GM23338 (cell line): ENCODE results near the gene RAB3A. TPM values are rescaled to one million over a fixed set of nuclear protein-coding genes. Genes with fewer than 3 reads are reported as not detected.

Experiments
- ATAC-seq: fragments of 200-7000 bp; cut with Tn5 transposase; 3 replicates; pipeline ENCODE4 v1.9.1; 2020
- DNase-seq: peaks from one replicate; pipeline ENCODE4 v3.0.0-alpha.2; 2015; ENCODE audit warnings: low spot score
- H2AFZ ChIP-seq: fragments of 200-600 bp; sonication (generic); 2 replicates; pipeline ENCODE4 v1.8.0; 2016; ENCODE audit warnings: antibody characterized with exemption, mild to moderate bottlenecking, moderate library complexity
- H3F3A ChIP-seq: fragments of 200-600 bp; sonication (generic); replicated peaks from 2 replicates; pipeline ENCODE4 v1.8.0; 2017; ENCODE audit warnings: antibody characterized with exemption, mixed run types, low read depth
- H3K27ac ChIP-seq: fragments of 200-600 bp; sonication (generic); 2 replicates; pipeline ENCODE4 v1.6.1; 2016; ENCODE audit warnings: low read depth
- H3K27me3 ChIP-seq: fragments of 200-600 bp; sonication (generic); 2 replicates; pipeline ENCODE4 v1.8.0; 2016; ENCODE audit warnings: mild to moderate bottlenecking, mixed run types, moderate library complexity; ENCODE audit not compliant: insufficient read depth
- H3K36me3 ChIP-seq: fragments of 200-600 bp; sonication (generic); 2 replicates; pipeline ENCODE4 v1.8.0; 2016; ENCODE audit warnings: mild to moderate bottlenecking; ENCODE audit not compliant: insufficient read depth
- H3K4me1 ChIP-seq: fragments of 200-600 bp; sonication (generic); 2 replicates; pipeline ENCODE4 v1.8.0; 2016; ENCODE audit warnings: mild to moderate bottlenecking, moderate library complexity; ENCODE audit not compliant: insufficient read depth
- H3K4me2 ChIP-seq: fragments of 200-600 bp; sonication (generic); 2 replicates; pipeline ENCODE4 v1.7.1; 2017; ENCODE audit warnings: mixed run types
- H3K4me3 ChIP-seq: fragments of 200-600 bp; sonication (generic); 2 replicates; pipeline ENCODE4 v1.6.1; 2016; ENCODE audit warnings: mixed run types
- H3K79me2 ChIP-seq: fragments of 200-600 bp; sonication (generic); replicated peaks from 2 replicates; pipeline ENCODE4 v1.8.0; 2017; ENCODE audit warnings: mild to moderate bottlenecking; ENCODE audit not compliant: insufficient read depth
- H3K9me2 ChIP-seq: fragments of 200-600 bp; sonication (generic); 2 replicates; pipeline ENCODE4 v1.8.0; 2017; ENCODE audit not compliant: insufficient read depth
- H4K20me1 ChIP-seq: fragments of 200-600 bp; sonication (generic); replicated peaks from 2 replicates; pipeline ENCODE4 v1.8.0; 2017; ENCODE audit warnings: mild to moderate bottlenecking; ENCODE audit not compliant: insufficient read depth
- H3K27ac Mint-ChIP-seq: 2 replicates; pipeline ENCODE4 v1.8.0; 2020; ENCODE audit warnings: inconsistent platforms, mild to moderate bottlenecking, moderate library complexity, mixed read lengths
- H3K27me3 Mint-ChIP-seq: 3 replicates; pipeline ENCODE4 v1.8.0; 2022; ENCODE audit warnings: low read depth, mild to moderate bottlenecking, moderate library complexity, mixed read lengths, inconsistent platforms; ENCODE audit not compliant: insufficient read depth, poor library complexity
- H3K36me3 Mint-ChIP-seq: 3 replicates; pipeline ENCODE4 v1.8.0; 2021; ENCODE audit warnings: low read depth, mild to moderate bottlenecking, inconsistent platforms, moderate library complexity, mixed read lengths
- H3K4me1 Mint-ChIP-seq: 3 replicates; pipeline ENCODE4 v1.8.0; 2020; ENCODE audit warnings: mild to moderate bottlenecking, inconsistent platforms, mixed read lengths
- H3K4me3 Mint-ChIP-seq: 3 replicates; pipeline ENCODE4 v1.8.0; 2021; ENCODE audit warnings: moderate library complexity, mild to moderate bottlenecking, inconsistent platforms, mixed read lengths
- H3K9me3 Mint-ChIP-seq: 3 replicates; pipeline ENCODE4 v1.8.0; 2020; ENCODE audit warnings: moderate library complexity, mild to moderate bottlenecking, inconsistent platforms, mixed read lengths
- CREB1 ChIP-seq: fragments of 250-450 bp; sonication (Bioruptor Pico); IDR thresholded peaks from 2 replicates; pipeline ENCODE4 v1.5.0; 2020; ENCODE audit warnings: low read depth, mild to moderate bottlenecking, moderate library complexity
- EZH2 ChIP-seq: fragments of 200-600 bp; sonication (generic); IDR thresholded peaks from one replicate; pipeline ENCODE4 v1.8.0; 2017; ENCODE audit warnings: antibody characterized with exemption, mild to moderate bottlenecking, low read depth; ENCODE audit not compliant: unreplicated experiment
- EZH2phosphoT487 ChIP-seq: fragments of 200-600 bp; sonication (generic); IDR thresholded peaks from one replicate; pipeline ENCODE4 v1.8.1; 2018; ENCODE audit warnings: antibody characterized with exemption; ENCODE audit not compliant: unreplicated experiment
- JUNB ChIP-seq: IDR thresholded peaks from one replicate; pipeline ENCODE4 v1.6.1; 2016; ENCODE audit warnings: antibody characterized with exemption; ENCODE audit not compliant: unreplicated experiment
- NANOG ChIP-seq: IDR thresholded peaks from 2 replicates; pipeline ENCODE4 v1.6.1; 2016; ENCODE audit warnings: antibody characterized with exemption, borderline replicate concordance
- POLR2AphosphoS5 ChIP-seq: IDR thresholded peaks from 2 replicates; pipeline ENCODE4 v1.6.1; 2016; ENCODE audit warnings: antibody characterized with exemption, low read depth
- STAT1 ChIP-seq: IDR thresholded peaks from one replicate; pipeline ENCODE4 v1.6.1; 2016; ENCODE audit warnings: antibody characterized with exemption; ENCODE audit not compliant: unreplicated experiment
- ZNF114 ChIP-seq: fragments of 250-450 bp; sonication (Bioruptor Pico); IDR thresholded peaks from 2 replicates; pipeline ENCODE4 v1.5.0; 2020; ENCODE audit warnings: mild to moderate bottlenecking, moderate library complexity
- ZNF331 ChIP-seq: fragments of 250-450 bp; sonication (Bioruptor Pico); IDR thresholded peaks from 2 replicates; pipeline ENCODE4 v1.5.0; 2020; ENCODE audit warnings: low read depth, mild to moderate bottlenecking, moderate library complexity
- polyA plus RNA-seq: library from polyadenylated mRNA; unstranded; fragments of >200 nt; fragmentation: Nextera tagmentation; extraction: Ambion mirVana; gene quantifications from 2 replicates; pipeline ENCODE4 v1.2.1, GENCODE V29; 2016
- total RNA-seq: library from RNA; depleted of rRNA; stranded (reverse); fragments of >200 nt; shearing (Covaris generic); gene quantifications from 2 replicates; pipeline ENCODE4 v1.2.3, GENCODE V29; 2014
- TF ChIP-seq, protein P1 (sequence below): fragments of 250-450 bp; sonication (Bioruptor Pico); IDR thresholded peaks from 2 replicates; pipeline ENCODE4 v1.5.0; 2020; ENCODE audit warnings: mild to moderate bottlenecking, moderate library complexity
- TF ChIP-seq, protein P2 (sequence below), 2 experiments: fragments of 200-600 bp in 1 of 2; sonication (generic) in 1 of 2; conservative IDR thresholded peaks; 2 replicates each; pipeline versions ENCODE4 v1.5.1 to v1.6.1; 2016 to 2017; ENCODE audit warnings: antibody characterized with exemption in 2 of 2, low read depth in 2 of 2, mild to moderate bottlenecking in 2 of 2, moderate library complexity in 1 of 2
- TF ChIP-seq, protein P3 (sequence below): IDR thresholded peaks from one replicate; pipeline ENCODE4 v1.6.1; 2018; ENCODE audit warnings: antibody characterized with exemption; ENCODE audit not compliant: unreplicated experiment
- TF ChIP-seq, protein P4 (sequence below): IDR thresholded peaks from 2 replicates; pipeline ENCODE4 v1.6.1; 2016; ENCODE audit warnings: antibody characterized with exemption

Gene RAB3A
- total and polyA plus RNA-seq, 2 experiments from 2014 or later, result 9.7 to 20.3 TPM

DNA sequence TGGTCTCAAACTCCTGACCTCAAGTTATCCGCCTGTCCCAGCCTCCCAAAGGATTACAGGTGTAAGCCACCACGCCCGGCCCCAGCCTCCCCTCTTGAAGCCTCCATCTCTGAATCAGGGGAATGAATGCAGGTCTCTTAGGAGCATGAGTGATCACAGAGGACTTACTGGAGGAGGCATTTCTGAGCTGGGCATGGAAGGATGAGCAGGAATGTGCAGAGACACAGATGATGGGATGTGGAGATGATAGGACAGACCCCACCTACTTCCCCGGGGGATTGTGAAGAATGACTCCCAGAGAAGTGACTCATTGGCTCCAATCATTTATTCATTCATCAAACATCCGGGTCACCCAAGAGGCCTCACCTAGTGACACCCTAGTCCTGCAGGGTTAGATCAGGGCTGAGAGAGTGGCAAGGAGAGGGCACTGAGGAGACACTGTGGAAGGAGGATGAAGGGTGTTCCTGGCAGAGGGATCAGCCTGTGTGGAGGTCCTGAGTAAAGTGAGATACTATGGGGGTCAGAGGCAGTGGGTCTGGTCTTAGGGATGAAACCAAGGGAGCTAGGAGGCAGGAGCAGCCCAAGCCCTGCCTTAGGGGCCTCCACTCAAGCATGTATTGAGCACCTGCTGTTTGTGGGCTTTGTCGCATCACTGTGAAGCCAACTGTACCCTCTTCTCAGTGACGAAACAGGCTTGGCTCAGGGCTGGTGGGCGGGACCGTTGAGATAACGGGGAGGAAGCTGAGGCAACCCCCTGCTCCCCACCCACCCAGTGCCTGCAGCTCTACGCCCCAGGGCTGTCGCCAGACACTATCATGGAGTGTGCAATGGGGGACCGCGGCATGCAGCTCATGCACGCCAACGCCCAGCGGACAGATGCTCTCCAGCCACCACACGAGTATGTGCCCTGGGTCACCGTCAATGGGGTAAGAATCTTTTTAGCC lies 27.2 kb downstream of the RAB3A start:
- Histone ChIP-seq H3F3A (peaks cover 5% of the 10 kb centered on the region), H2AFZ (no peak overlapping the region), H3K79me2 (no peaks in the 10 kb centered on the region), H4K20me1 (no peaks in the 10 kb centered on the region), H3K27me3 (peaks cover 12% of the 10 kb centered on the region), H3K36me3 (no peaks in the 10 kb centered on the region), H3K9me2 (no peaks in the 10 kb centered on the region), H3K4me2 (no peak overlapping the region), H3K27ac (no peak overlapping the region), H3K4me1 (peaks cover 4% of the 10 kb centered on the region), H3K4me3 (no peak overlapping the region)
- no peak for ATAC-seq
- DNase-seq, result no peak
- Mint-ChIP-seq H3K27ac (no peak overlapping the region), H3K27me3 (peaks cover 16% of the 10 kb centered on the region), H3K9me3 (no peaks in the 10 kb centered on the region), H3K4me1 (peaks cover 6% of the 10 kb centered on the region), H3K4me3 (no peak overlapping the region), H3K36me3 (peaks cover 5% of the 10 kb centered on the region; the same call in 2 of the 3 replicates)
- TF ChIP-seq ZNF331 (CRISPR knock-in tag), result no peak
- no peak for TF ChIP-seq EZH2
- no peak for TF ChIP-seq STAT1
- no peak for TF ChIP-seq CREB1 (CRISPR knock-in tag)
- TF ChIP-seq, protein P1, sequence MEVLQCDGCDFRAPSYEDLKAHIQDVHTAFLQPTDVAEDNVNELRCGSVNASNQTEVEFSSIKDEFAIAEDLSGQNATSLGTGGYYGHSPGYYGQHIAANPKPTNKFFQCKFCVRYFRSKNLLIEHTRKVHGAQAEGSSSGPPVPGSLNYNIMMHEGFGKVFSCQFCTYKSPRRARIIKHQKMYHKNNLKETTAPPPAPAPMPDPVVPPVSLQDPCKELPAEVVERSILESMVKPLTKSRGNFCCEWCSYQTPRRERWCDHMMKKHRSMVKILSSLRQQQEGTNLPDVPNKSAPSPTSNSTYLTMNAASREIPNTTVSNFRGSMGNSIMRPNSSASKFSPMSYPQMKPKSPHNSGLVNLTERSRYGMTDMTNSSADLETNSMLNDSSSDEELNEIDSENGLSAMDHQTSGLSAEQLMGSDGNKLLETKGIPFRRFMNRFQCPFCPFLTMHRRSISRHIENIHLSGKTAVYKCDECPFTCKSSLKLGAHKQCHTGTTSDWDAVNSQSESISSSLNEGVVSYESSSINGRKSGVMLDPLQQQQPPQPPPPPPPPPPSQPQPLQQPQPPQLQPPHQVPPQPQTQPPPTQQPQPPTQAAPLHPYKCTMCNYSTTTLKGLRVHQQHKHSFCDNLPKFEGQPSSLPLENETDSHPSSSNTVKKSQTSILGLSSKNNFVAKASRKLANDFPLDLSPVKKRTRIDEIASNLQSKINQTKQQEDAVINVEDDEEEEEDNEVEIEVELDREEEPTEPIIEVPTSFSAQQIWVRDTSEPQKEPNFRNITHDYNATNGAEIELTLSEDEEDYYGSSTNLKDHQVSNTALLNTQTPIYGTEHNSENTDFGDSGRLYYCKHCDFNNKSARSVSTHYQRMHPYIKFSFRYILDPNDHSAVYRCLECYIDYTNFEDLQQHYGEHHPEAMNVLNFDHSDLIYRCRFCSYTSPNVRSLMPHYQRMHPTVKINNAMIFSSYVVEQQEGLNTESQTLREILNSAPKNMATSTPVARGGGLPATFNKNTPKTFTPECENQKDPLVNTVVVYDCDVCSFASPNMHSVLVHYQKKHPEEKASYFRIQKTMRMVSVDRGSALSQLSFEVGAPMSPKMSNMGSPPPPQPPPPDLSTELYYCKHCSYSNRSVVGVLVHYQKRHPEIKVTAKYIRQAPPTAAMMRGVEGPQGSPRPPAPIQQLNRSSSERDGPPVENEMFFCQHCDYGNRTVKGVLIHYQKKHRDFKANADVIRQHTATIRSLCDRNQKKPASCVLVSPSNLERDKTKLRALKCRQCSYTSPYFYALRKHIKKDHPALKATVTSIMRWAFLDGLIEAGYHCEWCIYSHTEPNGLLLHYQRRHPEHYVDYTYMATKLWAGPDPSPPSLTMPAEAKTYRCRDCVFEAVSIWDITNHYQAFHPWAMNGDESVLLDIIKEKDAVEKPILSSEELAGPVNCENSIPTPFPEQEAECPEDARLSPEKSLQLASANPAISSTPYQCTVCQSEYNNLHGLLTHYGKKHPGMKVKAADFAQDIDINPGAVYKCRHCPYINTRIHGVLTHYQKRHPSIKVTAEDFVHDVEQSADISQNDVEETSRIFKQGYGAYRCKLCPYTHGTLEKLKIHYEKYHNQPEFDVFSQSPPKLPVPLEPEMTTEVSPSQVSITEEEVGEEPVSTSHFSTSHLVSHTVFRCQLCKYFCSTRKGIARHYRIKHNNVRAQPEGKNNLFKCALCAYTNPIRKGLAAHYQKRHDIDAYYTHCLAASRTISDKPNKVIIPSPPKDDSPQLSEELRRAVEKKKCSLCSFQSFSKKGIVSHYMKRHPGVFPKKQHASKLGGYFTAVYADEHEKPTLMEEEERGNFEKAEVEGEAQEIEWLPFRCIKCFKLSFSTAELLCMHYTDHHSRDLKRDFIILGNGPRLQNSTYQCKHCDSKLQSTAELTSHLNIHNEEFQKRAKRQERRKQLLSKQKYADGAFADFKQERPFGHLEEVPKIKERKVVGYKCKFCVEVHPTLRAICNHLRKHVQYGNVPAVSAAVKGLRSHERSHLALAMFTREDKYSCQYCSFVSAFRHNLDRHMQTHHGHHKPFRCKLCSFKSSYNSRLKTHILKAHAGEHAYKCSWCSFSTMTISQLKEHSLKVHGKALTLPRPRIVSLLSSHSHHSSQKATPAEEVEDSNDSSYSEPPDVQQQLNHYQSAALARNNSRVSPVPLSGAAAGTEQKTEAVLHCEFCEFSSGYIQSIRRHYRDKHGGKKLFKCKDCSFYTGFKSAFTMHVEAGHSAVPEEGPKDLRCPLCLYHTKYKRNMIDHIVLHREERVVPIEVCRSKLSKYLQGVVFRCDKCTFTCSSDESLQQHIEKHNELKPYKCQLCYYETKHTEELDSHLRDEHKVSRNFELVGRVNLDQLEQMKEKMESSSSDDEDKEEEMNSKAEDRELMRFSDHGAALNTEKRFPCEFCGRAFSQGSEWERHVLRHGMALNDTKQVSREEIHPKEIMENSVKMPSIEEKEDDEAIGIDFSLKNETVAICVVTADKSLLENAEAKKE (CRISPR knock-in tag), result no peak
- TF ChIP-seq ZNF114 (CRISPR knock-in tag), result no peak
- TF ChIP-seq, protein P2, sequence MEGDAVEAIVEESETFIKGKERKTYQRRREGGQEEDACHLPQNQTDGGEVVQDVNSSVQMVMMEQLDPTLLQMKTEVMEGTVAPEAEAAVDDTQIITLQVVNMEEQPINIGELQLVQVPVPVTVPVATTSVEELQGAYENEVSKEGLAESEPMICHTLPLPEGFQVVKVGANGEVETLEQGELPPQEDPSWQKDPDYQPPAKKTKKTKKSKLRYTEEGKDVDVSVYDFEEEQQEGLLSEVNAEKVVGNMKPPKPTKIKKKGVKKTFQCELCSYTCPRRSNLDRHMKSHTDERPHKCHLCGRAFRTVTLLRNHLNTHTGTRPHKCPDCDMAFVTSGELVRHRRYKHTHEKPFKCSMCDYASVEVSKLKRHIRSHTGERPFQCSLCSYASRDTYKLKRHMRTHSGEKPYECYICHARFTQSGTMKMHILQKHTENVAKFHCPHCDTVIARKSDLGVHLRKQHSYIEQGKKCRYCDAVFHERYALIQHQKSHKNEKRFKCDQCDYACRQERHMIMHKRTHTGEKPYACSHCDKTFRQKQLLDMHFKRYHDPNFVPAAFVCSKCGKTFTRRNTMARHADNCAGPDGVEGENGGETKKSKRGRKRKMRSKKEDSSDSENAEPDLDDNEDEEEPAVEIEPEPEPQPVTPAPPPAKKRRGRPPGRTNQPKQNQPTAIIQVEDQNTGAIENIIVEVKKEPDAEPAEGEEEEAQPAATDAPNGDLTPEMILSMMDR (conservative IDR thresholded peaks at IDR 0.05; ENCODE audit: low read depth in 2 of 2), result no peak
- TF ChIP-seq NANOG, result no peak
- TF ChIP-seq JUNB, result no peak
- TF ChIP-seq POLR2AphosphoS5, result no peak
- TF ChIP-seq, protein P3, sequence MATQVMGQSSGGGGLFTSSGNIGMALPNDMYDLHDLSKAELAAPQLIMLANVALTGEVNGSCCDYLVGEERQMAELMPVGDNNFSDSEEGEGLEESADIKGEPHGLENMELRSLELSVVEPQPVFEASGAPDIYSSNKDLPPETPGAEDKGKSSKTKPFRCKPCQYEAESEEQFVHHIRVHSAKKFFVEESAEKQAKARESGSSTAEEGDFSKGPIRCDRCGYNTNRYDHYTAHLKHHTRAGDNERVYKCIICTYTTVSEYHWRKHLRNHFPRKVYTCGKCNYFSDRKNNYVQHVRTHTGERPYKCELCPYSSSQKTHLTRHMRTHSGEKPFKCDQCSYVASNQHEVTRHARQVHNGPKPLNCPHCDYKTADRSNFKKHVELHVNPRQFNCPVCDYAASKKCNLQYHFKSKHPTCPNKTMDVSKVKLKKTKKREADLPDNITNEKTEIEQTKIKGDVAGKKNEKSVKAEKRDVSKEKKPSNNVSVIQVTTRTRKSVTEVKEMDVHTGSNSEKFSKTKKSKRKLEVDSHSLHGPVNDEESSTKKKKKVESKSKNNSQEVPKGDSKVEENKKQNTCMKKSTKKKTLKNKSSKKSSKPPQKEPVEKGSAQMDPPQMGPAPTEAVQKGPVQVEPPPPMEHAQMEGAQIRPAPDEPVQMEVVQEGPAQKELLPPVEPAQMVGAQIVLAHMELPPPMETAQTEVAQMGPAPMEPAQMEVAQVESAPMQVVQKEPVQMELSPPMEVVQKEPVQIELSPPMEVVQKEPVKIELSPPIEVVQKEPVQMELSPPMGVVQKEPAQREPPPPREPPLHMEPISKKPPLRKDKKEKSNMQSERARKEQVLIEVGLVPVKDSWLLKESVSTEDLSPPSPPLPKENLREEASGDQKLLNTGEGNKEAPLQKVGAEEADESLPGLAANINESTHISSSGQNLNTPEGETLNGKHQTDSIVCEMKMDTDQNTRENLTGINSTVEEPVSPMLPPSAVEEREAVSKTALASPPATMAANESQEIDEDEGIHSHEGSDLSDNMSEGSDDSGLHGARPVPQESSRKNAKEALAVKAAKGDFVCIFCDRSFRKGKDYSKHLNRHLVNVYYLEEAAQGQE, result no peak
- TF ChIP-seq EZH2phosphoT487, result no peak
- TF ChIP-seq, protein P4, sequence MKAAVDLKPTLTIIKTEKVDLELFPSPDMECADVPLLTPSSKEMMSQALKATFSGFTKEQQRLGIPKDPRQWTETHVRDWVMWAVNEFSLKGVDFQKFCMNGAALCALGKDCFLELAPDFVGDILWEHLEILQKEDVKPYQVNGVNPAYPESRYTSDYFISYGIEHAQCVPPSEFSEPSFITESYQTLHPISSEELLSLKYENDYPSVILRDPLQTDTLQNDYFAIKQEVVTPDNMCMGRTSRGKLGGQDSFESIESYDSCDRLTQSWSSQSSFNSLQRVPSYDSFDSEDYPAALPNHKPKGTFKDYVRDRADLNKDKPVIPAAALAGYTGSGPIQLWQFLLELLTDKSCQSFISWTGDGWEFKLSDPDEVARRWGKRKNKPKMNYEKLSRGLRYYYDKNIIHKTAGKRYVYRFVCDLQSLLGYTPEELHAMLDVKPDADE, result no peak
